Muscle layer of duodenum (tissue), 2 donors: ENCODE results near the gene CBS.
"Not testable (repeated sequence)": the region's sequence is repeated elsewhere in the genome, so short reads cannot be mapped to it uniquely, and the experiment has no call there.

ENCODE experiments used
- H3K27ac ChIP-seq: one replicate; pipeline ENCODE4 v1.7.0; 2013; ENCODE audit warnings: mild to moderate bottlenecking, low read length
- H3K27me3 ChIP-seq: one replicate; pipeline ENCODE4 v1.7.0; 2013; ENCODE audit warnings: low read depth, mild to moderate bottlenecking, control low read depth, low read length
- H3K36me3 ChIP-seq, 2 donors: one replicate each; pipeline ENCODE4 v1.7.0; 2013; ENCODE audit warnings: low read length in 2 of 2, control low read depth in 1 of 2, mild to moderate bottlenecking in 1 of 2; ENCODE audit not compliant: insufficient read depth in 2 of 2, control insufficient read depth in 1 of 2
- H3K4me1 ChIP-seq, 2 donors: one replicate each; pipeline ENCODE4 v1.7.0; 2013; ENCODE audit warnings: low read length in 2 of 2, mild to moderate bottlenecking in 2 of 2, control low read depth in 1 of 2, moderate library complexity in 1 of 2; ENCODE audit not compliant: insufficient read depth in 2 of 2, control insufficient read depth in 1 of 2
- H3K4me3 ChIP-seq, 2 donors: one replicate each; pipeline ENCODE4 v1.7.0; 2013; ENCODE audit warnings: low read length in 2 of 2, low read depth in 1 of 2, mild to moderate bottlenecking in 1 of 2
- H3K9me3 ChIP-seq, 2 donors: one replicate each; pipeline ENCODE4 v1.7.0; 2013; ENCODE audit warnings: low read length in 2 of 2, control low read depth in 1 of 2, mild to moderate bottlenecking in 1 of 2; ENCODE audit not compliant: control insufficient read depth in 1 of 2
- donor health status: healthy.

The CBS gene

GRCh38 chr21:43075170-43076022 is at the start of gene CBS:
CBS (minus strand) TSS chr21:43075835; CDS start chr21:43072193, 3,642 bp downstream.
- H3K9me3 ChIP-seq, H3K36me3 ChIP-seq, H3K27ac ChIP-seq, H3K4me1 ChIP-seq, H3K4me3 ChIP-seq, H3K27me3 ChIP-seq: not testable (repeated sequence)

- not testable (repeated sequence) for H3K9me3 ChIP-seq, H3K36me3 ChIP-seq, H3K27me3 ChIP-seq, H3K4me1 ChIP-seq, H3K4me3 ChIP-seq, H3K27ac ChIP-seq
These were observed 40.3 kb upstream of the CBS start for GRCh38 chr21:43115956-43116355.

DNA sequence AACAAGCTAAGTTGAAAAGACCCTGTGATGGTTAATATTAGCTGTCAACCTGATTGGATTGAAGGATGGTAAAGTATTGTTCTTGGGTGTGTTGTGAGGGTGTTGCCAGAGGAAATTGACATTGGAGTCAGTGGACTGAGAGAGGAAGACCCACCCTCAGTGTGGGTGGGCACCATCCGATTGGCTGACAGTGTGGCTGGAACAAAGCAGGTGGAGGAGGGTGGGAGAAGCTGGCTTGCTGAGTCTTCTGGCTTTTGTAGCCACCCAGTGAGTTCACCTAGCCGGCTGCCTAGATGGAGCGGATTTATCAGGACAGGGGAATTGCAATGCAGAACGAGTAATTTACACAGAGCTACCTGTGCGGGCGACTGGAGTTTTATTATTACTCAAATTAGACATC is 38.8 kb upstream of the CBS start:
- H3K9me3 ChIP-seq, result not testable (repeated sequence)

GRCh38 chr21:43109006-43109405 is 33.4 kb upstream of the CBS start:
- not testable (repeated sequence) for H3K4me1 ChIP-seq, H3K4me3 ChIP-seq, H3K27ac ChIP-seq, H3K9me3 ChIP-seq, H3K27me3 ChIP-seq, H3K36me3 ChIP-seq

More for the DNA sequence above, 38.8 kb upstream of the CBS start:
- H3K4me1 ChIP-seq, H3K4me3 ChIP-seq, H3K27ac ChIP-seq, H3K36me3 ChIP-seq, H3K27me3 ChIP-seq: not testable (repeated sequence)

DNA sequence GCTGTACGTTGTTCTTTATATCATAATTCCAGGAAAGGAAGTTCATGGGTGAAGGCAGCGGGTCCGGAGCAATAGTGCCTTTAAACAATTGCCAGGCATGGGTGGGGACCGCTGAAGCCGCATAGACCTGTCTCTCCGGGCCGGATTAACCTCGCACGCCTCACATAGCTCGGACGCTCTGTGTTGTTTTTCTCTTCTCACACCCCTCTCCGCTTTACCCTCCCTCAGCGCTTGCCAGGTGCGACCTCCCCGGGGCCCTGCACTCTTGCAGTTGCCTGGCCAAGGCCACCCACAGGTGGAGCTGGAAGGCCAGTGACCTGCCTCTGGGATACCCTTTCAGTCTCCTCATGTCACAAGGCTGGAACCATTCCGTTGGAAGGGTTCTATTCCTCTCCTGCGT is 32.5 kb upstream of the CBS start:
- H3K36me3 ChIP-seq, H3K27me3 ChIP-seq, H3K4me1 ChIP-seq, H3K9me3 ChIP-seq, H3K27ac ChIP-seq, H3K4me3 ChIP-seq: not testable (repeated sequence)

GRCh38 chr21:43107794-43108137 is 32.1 kb upstream of the CBS start:
- H3K27ac ChIP-seq, H3K9me3 ChIP-seq, H3K36me3 ChIP-seq: not testable (repeated sequence)

DNA sequence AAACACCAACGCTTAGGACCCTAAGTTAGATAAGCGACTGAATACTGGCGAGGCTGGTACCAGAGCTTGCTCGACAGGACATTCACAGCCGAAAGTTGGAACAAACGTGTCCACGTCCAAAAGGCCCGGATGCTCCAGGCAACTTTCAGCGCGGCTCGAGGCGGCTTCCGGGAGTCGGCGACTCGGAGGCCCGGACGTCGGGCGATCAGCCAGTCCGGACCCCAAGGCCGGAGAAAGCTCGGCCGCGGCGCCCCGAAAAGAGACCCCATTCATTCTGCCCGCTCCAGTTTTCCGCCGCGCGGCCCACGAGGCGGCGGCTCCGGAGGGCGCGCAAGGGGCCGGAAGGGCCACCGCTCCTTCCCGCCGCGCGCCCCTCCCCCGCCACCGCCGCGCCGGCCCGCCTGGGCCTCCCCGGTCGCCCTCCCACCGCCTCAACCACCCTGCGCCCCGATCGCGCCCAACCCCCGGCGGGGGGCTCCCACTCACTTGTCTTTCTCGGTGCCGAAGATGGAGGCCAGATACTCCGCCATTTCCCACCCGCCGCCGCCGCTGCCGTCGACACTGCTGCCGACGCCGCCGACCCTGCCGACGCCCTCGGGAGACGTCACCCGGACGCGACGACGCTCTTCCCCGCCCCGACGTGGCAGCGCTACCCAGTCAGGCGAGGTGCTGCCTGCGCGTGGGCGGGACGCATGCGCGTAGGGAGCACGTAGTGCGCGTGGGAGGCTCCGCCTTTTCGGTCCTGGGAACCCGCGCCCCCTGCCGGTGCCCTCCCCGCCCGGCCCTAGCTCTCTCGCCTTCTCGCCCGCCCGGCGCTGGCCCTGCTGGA is 31.5 kb upstream of the CBS start, which contains the start of gene U2AF1:
Gene U2AF1 (minus strand): TSS at position 606 of the 829 bp plus-strand sequence. CDS start 76 bp downstream, at position 530.
- not testable (repeated sequence) for H3K27ac ChIP-seq, H3K4me1 ChIP-seq, H3K36me3 ChIP-seq, H3K9me3 ChIP-seq, H3K27me3 ChIP-seq
- peak within 1 kb of the TSS in 1 of 2 donors; percentile 42 for H3K4me3 ChIP-seq

More at GRCh38 chr21:43107794-43108137, 32.1 kb upstream of the CBS start:
- not testable (repeated sequence) for H3K27me3 ChIP-seq, H3K4me1 ChIP-seq, H3K4me3 ChIP-seq

DNA sequence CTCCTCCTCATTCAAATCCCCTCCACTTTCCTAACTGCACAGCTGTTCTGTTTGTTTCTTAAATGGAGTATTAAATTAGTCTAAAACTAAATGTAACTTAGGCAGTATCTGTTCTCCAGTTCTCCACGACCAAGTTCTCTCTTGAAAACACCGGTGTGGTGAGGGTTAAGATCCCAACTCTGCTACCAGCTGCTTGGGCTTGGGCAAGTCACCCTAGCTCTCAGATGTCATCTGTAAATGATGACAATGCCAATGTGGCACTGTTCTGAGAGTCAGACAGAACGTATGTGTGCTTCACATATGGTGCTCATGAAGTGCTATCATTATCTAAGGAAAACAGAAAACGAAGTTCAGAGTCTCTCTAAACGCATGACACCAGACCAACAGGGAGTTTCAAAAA is 29.0 kb upstream of the CBS start:
- H3K4me3 ChIP-seq, H3K9me3 ChIP-seq, H3K36me3 ChIP-seq, H3K27ac ChIP-seq, H3K27me3 ChIP-seq, H3K4me1 ChIP-seq: not testable (repeated sequence)

DNA sequence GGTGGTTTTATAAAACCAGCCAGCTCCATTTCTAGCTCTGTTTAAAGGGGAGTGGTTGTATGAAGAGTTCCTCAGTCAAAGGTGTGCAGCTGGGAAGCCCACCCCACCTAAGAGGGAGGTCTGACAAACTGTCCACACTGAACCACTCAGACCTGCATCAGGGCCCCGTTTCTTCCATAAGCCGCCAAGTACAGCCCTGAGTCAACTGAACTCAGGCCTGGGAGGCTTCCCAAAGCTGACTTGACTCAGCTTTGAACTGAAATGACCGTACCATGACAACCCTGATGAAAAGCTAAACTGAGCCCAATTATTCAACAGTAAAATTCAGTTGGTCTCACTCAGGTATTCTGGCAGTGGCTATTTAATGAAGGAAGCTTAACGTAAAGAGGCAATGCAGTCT is 26.6 kb upstream of the CBS start:
- H3K4me1 ChIP-seq, H3K27me3 ChIP-seq, H3K4me3 ChIP-seq, H3K9me3 ChIP-seq, H3K27ac ChIP-seq, H3K36me3 ChIP-seq: not testable (repeated sequence)

- H3K27ac ChIP-seq, H3K4me1 ChIP-seq, H3K27me3 ChIP-seq, H3K36me3 ChIP-seq, H3K4me3 ChIP-seq, H3K9me3 ChIP-seq: not testable (repeated sequence)
These were observed 26.0 kb upstream of the CBS start for GRCh38 chr21:43101676-43102075.

DNA sequence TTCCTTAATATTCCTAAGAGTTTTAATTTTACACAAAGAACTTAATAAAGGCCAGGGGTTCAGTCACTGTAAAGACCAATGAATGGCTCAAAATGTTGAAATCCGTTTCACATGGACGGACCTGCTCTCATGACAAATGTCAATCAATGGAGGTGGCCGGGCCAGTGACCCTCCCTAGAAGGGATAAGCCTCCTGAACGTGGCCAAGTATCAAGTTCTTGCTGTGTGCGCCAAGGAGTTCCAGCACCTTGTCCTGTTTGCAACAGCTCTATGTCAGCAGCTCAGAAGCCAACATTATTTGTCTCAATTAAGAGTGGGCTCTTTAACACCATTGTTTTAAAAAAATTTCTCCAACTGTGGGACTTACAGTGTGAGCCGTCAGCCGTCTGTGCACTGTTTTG is 25.4 kb upstream of the CBS start:
- H3K36me3 ChIP-seq, H3K4me3 ChIP-seq, H3K9me3 ChIP-seq, H3K4me1 ChIP-seq, H3K27me3 ChIP-seq, H3K27ac ChIP-seq: not testable (repeated sequence)
